Hepatocyte (in vitro differentiated cells): ENCODE results near the gene SPTSSA.

ENCODE experiments used
- CTCF ChIP-seq: fragments of 200-600 bp; sonication (generic); IDR thresholded peaks from 2 replicates; pipeline ENCODE4 v1.5.1; 2016; ENCODE audit warnings: antibody characterized with exemption, mild to moderate bottlenecking; ENCODE audit not compliant: poor library complexity
- EZH2 ChIP-seq: fragments of 200-600 bp; sonication (generic); IDR thresholded peaks from 2 replicates; pipeline ENCODE4 v1.6.1; 2016; ENCODE audit warnings: antibody characterized with exemption, mild to moderate bottlenecking, borderline replicate concordance

DNA sequence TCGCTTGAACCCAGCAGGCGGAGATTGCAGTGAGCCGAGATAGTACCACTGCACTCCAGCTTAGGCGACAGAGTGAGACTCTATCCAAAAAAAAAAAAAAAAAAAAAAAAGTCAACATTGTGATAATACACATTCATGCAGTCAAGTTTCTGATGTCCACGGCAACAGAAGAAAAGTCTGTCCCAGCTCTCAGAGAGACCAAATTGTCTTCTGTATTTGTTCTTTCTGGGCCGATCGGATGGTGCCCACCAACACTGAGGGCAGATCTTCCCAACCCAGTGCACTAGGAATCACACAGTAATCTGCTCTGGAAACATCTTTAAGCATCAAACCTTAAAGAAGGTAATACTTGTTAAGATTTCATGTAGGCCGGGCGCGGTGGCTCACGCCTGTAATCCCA is 45.8 kb upstream of the SPTSSA start:
- no peak for TF ChIP-seq CTCF
- no peak for TF ChIP-seq EZH2
